Subcutaneous abdominal adipose tissue (tissue), 5 donors: ENCODE data around the gene CPEB4.

Experiments used
- H3K27ac ChIP-seq: one replicate; pipeline ENCODE4 v1.7.0; 2013; ENCODE audit warnings: low read depth, mild to moderate bottlenecking, inconsistent platforms, low read length, moderate library complexity
- H3K27me3 ChIP-seq, 5 donors: one replicate each; pipeline ENCODE4 v1.7.0; 2013; ENCODE audit warnings: low read length in 5 of 5, inconsistent platforms in 1 of 5; ENCODE audit not compliant: control insufficient read depth in 5 of 5, insufficient read depth in 4 of 5
- H3K36me3 ChIP-seq, 5 donors: one replicate each; pipeline ENCODE4 v1.7.0; 2013; ENCODE audit warnings: low read length in 5 of 5; ENCODE audit not compliant: control insufficient read depth in 5 of 5, insufficient read depth in 5 of 5
- H3K4me1 ChIP-seq, 5 donors: one replicate each; pipeline ENCODE4 v1.7.0; 2013; ENCODE audit warnings: low read length in 5 of 5, mild to moderate bottlenecking in 3 of 5, moderate library complexity in 1 of 5; ENCODE audit not compliant: control insufficient read depth in 5 of 5, insufficient read depth in 5 of 5
- H3K4me3 ChIP-seq, 5 donors: one replicate each; pipeline ENCODE4 v1.7.0; 2013; ENCODE audit warnings: low read length in 5 of 5, low read depth in 1 of 5
- H3K9ac ChIP-seq, 5 donors: one replicate each; pipeline ENCODE4 v1.7.0; 2013; ENCODE audit warnings: low read length in 5 of 5, mild to moderate bottlenecking in 4 of 5, moderate library complexity in 3 of 5
- H3K9me3 ChIP-seq, 5 donors: one replicate each; pipeline ENCODE4 v1.7.0; 2013; ENCODE audit warnings: low read length in 5 of 5; ENCODE audit not compliant: control insufficient read depth in 5 of 5
- donor health status: healthy.
- donor health status: healthy.
- donor health status: healthy.
- donor health status: healthy.
- donor health status: healthy.

CPEB4 gene

DNA sequence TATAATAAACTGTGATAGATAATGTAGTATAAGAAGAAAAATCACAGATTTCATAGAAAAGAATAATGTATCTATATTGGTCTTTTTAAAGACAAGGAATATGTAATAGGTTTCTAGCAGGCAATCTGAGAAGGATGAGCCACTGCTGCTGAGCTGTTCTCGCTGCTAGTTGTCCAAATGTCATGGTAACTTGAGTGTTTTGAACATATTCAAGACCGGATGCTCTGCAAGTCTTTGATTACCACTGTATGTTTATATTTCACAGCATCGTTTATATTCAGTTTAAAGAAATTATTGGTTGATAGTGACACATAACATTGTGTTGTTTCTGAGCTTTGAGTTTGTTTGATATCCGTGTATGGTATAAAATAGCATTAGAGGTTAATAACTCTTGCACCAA lies 110.4 kb downstream of the CPEB4 start:
- Histone ChIP-seq H3K36me3 (no peaks in the 10 kb centered on the region), H3K27ac (no peak overlapping the region), H3K4me1 (no peaks in the 10 kb centered on the region), H3K4me3 (no peak overlapping the region), H3K9ac (no peak overlapping the region), H3K9me3 (no peaks in the 10 kb centered on the region), H3K27me3 (no peaks in the 10 kb centered on the region)

DNA sequence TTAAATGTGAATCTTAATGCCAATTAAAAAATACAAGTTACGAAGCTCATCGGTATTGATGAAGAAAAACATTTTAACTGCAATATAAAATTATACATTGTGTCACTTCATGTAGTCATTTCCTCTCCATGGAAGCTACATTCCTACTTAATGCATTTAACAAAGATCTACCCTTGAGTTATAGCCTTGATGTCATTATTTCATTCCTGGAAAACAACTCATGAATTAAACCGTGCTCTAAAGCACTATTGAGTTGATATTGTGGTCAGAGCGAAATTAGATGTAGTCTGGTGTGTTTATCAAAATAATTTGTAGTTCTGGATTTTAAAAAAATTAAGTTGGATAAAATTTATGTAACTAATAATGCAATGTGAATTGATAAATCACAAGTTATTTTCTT lies 111.9 kb downstream of the CPEB4 start:
- Histone ChIP-seq H3K27me3 (peaks cover 0 to 2% (median 0%) of the 10 kb centered on the region in 5 donors), H3K9me3 (no peaks in the 10 kb centered on the region), H3K4me1 (no peaks in the 10 kb centered on the region), H3K9ac (no peak overlapping the region), H3K4me3 (no peak overlapping the region), H3K27ac (no peak overlapping the region), H3K36me3 (no peaks in the 10 kb centered on the region)

DNA sequence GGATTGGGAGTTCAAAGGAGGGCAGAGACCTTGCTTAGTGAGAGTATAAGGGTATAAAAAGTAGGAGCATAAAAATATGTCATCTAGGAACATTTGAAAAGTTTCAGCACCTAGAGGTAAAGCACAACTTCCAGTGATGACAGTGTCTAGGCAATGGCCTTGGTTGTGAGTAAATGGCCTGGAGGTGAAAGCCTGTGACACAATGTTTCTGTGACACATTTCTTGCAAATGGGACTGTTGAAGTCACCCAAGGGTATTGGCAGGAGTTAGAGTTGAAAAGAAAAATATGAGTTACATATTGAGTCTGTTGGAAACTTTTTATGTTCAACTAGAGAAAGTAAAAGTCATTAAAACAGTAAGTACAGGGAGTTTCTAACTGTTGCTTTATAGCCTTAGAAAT lies 115.6 kb downstream of the CPEB4 start:
- no peak overlapping the region for H3K9ac ChIP-seq
- H3K27me3 ChIP-seq, result peaks cover 0 to 3% (median 0%) of the 10 kb centered on the region in 5 donors
- H3K9me3 ChIP-seq, result no peaks in the 10 kb centered on the region
- H3K36me3 ChIP-seq, result no peaks in the 10 kb centered on the region
- no peak overlapping the region for H3K27ac ChIP-seq
- no peak overlapping the region for H3K4me3 ChIP-seq
- H3K4me1 ChIP-seq, result no peaks in the 10 kb centered on the region

DNA sequence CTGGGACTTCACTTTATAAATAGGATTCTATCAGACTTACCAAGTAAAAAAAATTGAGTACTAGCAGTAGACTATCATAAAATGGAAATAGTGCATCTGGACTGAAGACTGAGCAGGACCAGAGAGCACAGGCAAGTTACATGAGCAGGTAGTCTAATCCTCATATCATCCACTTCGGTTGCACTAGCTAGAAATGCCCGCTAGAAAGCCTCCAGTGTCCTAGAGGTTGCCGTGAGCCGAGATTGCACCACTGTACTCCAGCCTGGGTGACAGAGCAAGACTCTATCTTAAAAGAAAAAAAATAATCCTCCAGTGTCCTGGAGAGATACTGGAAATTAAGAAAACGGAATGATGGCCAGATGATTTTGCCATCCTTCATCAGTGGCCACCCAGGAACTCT lies 120.8 kb downstream of the CPEB4 start:
- H3K27ac ChIP-seq, result no peak overlapping the region
- no peaks in the 10 kb centered on the region for H3K4me1 ChIP-seq
- no peak overlapping the region for H3K9ac ChIP-seq
- peaks cover 0 to 3% (median 0%) of the 10 kb centered on the region in 5 donors for H3K27me3 ChIP-seq
- H3K36me3 ChIP-seq, result no peaks in the 10 kb centered on the region
- H3K4me3 ChIP-seq, result no peak overlapping the region
- no peaks in the 10 kb centered on the region for H3K9me3 ChIP-seq

DNA sequence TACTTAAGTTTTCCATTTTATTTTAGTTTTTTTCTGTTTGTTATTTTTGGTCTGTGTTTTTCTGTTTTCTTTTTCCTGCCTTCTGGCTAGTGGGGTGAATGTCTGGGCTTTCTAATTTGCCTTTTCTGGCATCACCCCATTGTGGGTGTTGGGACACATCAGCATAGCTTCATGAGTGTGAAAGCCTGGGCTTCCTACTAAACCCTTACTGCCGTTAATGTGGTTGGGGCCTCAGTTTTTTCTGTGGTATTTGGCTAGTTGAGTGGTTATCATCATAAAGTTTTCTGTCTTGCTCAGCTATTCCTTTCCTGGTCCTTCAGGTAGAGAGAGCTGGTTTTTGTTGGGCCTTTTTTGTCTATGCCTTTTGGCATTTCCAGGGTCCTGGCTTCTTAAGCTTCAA lies 122.2 kb downstream of the CPEB4 start:
- Histone ChIP-seq H3K9me3 (no peaks in the 10 kb centered on the region), H3K27me3 (peaks cover 0 to 3% (median 0%) of the 10 kb centered on the region in 5 donors), H3K4me1 (no peaks in the 10 kb centered on the region), H3K4me3 (no peak overlapping the region), H3K27ac (no peak overlapping the region), H3K36me3 (no peaks in the 10 kb centered on the region), H3K9ac (no peak overlapping the region)

DNA sequence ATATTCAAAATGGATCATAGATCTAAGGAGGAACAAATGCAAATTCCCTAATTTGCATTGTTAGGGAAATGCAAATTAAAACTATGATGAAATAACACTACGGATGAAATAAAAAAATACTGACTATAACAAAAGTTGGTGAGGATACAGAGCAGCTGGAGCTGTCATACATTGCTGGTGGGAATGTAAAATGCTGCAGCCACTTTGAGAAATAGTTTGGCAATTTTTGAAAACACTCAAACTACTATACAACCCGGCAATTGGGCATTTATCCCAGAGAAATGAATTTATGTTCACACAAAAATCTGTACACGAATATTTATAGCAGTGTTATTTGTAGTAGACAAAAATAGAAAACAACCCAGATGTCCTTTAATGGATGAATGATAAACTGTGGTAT lies 123.3 kb downstream of the CPEB4 start:
- H3K36me3 ChIP-seq, result no peaks in the 10 kb centered on the region
- no peak overlapping the region for H3K9ac ChIP-seq
- no peaks in the 10 kb centered on the region for H3K9me3 ChIP-seq

More for the DNA sequence above, 123.3 kb downstream of the CPEB4 start:
- Histone ChIP-seq H3K4me3 (no peak overlapping the region), H3K27me3 (peaks cover 0 to 3% (median 0%) of the 10 kb centered on the region in 5 donors), H3K4me1 (no peaks in the 10 kb centered on the region), H3K27ac (no peak overlapping the region)
